NCI-H2196 (cell line): ENCODE measurements around the gene RCOR2.
"Not testable (repeated sequence)": the region's sequence is repeated elsewhere in the genome, so short reads cannot be mapped to it uniquely, and the experiment has no call there.

ENCODE experiments used
- DNase-seq: peaks from one replicate; lab custom pipeline; 2025; ENCODE audit not compliant: unreplicated experiment; lab: John Stamatoyannopoulos, UW

RCOR2 gene

GRCh38 chr11:63916837-63917691 lies at the start of gene RCOR2:
Gene RCOR2 (minus strand): TSS chr11:63917164. CDS start chr11:63916456, 708 bp downstream.
- peak; percentile 81 for DNase-seq

DNA sequence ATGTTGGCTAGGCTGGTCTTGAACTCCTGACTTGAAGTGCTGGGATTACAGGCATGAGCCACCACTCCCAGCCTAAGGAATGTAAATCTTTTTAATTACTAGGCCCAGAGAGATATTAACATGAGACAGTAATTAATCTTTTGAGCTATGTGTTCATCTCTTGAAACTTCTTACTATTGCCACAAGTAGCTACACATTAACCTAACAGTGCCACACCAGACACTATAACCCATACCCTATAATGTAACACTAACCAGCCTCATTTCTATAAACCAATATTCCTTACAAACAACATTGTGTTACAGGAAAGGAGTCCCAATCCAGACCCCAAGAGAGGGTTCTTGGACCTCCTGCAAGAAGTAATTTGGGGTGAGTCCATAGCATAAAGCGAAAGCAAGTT lies 49.5 kb upstream of the RCOR2 start:
- DNase-seq: no peak

GRCh38 chr11:63963895-63964294 lies 46.9 kb upstream of the RCOR2 start:
- not testable (repeated sequence) for DNase-seq

DNA sequence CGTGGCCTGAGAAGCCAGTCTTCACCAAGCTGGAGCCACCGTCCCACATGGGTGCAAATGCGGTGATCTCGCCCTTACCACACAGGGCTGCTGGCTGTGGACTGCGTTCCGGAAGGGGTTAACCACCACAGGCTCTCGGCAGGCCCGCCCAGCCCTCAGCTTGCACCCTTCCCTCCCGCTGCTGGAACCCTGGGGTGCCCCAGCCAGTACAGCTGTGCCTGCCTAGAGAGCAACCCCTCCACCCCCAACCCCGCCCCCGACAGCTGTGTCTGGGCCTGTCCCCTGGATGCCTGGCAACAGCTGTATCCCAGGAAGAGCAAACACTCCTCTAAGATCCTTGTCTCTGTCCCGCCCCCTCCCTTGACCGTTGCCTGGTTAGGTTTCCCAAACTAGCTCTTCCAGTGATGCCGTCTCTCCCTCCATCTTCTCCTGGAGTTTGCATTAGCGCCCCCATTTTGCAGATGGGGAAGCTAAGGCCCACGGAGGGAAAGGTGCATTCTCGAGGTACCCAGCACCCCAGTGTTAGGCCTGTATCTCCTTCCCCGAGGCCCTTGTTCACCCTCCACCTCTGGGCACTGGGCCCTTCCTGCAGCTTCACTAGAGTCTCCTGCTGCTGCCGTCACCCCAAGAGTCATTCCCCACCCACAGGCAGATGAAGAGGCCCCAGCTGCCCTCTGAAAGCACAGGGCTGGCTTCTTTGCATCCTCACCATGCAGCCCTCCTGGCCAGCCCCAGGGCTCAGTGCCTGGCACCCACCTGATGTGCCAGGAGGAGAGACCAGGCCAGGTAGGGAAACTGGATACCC lies 44.8 kb upstream of the RCOR2 start:
- peak; percentile 85 for DNase-seq

DNA sequence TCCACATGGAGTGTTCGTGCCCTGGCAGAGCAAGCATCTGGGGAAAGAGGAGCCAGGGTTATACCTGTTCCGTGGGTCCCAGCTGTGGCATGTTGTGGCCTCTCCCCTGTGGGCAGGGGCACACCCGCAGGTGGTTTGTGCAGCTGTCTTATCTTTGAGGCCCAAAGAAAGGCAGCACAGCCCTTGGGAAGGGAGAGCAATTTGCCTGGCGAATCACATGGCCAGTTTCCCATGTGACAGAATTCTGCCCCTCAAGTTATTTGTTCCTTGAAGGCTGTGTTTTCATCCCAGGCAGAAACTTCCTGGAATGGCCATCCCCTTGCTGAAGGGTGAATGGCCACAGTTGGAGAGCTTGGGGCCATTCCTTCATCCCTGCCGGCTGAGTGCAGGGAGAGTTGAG lies 41.0 kb upstream of the RCOR2 start:
- DNase-seq: no peak

DNA sequence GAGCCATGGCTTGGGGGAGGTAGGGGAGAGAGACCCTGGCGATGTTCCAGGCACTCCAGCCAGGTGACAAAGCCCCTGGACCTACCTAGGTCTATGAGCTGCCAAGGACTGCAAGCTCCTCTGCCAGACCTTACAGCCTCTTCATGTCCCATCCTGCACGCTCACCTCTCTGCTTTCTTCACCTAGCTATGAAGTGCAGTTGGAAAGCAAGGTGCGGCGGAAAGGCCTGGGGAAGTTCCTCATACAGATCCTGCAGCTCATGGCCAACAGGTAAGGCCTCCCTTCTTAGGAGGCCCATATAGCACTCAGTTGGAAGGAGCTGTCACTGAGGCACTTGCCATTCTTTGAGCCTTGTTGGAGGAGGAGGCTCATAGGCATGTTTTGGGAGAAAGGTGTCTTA lies 35.6 kb upstream of the RCOR2 start:
- DNase-seq: no peak

- no peak for DNase-seq
These were observed 35.0 kb upstream of the RCOR2 start for GRCh38 chr11:63951779-63952536.

DNA sequence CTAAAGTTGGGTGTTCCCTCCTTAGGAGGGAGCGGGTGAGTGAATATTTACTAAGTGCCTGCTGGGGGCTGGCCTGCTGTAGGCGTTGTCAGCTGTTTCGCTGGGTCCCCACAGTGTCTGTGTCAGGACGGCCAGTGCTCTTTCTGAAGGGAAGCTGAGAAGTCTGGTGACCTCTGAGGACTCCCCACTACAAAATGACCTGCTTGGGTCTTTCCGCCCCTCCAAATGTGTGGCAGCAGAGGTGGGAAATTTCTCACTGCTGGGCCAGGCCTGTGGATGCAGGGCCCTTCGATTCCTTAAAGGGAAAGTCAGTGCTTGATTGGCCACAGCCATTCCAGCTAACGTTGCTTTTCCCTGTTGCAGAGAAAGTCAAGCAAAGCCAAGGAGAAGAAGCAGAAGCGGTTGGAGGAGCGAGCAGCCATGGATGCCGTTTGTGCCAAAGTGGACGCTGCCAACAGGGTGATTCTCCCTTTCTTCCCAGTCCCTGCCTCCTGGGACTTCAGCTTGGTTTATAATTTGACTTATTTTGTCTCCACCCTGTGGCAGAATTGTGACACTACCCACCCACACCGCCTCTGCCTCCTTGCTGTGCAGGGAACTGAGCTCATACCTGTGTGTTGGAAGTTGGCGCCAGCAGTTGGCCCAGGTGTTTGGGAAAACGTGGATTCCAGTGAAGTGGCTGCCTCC lies 28.7 kb upstream of the RCOR2 start:
- DNase-seq: peak; percentile 80

DNA sequence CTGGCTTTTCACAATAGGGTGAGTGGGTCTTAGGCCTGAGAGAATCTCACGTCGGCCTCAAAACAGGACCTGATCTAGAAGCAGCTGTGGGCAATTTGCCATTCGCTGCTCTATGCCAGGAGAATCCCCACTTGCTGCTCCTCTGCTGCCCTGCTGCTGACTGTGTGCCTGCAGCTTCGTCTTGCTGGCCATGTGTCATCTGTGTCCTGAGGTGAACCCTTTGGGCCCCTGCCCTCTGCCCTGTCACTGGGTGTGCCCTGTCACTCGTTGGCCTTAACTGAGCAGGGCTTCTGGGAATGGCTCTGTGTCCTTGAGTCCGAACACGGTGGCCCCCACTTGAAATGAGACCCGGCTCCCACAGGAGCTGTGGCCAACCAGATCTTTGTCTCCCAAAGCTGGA lies 28.0 kb upstream of the RCOR2 start:
- no peak for DNase-seq

DNA sequence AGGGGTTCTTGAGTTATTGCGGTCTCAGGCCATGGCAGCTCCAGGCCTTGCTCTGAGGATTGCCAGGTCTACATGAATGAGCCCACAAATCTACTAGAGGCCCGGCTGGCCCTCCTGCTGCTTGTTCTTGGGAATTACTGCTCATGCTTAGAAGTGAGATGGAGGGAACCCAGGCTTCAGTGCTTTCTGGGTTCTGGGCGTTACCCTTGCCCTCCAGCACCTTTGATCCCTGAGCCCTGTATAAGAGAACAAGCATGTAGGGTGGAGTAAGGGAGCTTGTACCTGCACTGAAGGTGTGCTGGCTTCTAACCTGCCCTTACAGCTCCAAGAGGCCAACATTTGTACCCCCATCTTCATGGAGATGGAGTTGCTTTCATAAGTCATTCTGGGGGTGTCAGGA lies 25.8 kb upstream of the RCOR2 start:
- DNase-seq: no peak

- DNase-seq: no peak
These were observed 24.9 kb upstream of the RCOR2 start for GRCh38 chr11:63941901-63942300.

DNA sequence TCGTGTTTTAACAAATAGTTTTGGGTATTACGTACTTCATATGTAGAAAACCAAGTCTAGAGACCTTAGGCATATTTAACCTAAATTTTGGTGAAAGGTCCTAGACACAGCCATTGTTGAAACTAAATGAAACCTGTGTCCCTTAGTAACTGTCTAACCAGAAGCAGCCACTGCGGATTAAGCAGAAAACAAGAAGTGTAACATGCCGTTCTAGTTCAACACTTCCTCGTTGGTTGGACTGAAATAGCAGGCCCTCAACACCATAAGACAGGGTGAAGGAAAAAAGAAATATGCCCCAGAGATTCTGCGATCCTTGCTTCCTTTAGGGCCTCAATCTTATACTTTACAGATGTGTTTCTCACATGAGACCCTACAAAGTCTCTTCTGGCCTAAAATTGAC lies 23.8 kb upstream of the RCOR2 start:
- no peak for DNase-seq

- no peak for DNase-seq
These were observed 22.5 kb upstream of the RCOR2 start for GRCh38 chr11:63939397-63939891.

- DNase-seq: peak; percentile 99
These were observed 21.8 kb upstream of the RCOR2 start, which contains the start of gene NAA40 for GRCh38 chr11:63938479-63939396. Gene NAA40 (plus strand): TSS chr11:63939002. CDS start chr11:63939097, 95 bp downstream.

DNA sequence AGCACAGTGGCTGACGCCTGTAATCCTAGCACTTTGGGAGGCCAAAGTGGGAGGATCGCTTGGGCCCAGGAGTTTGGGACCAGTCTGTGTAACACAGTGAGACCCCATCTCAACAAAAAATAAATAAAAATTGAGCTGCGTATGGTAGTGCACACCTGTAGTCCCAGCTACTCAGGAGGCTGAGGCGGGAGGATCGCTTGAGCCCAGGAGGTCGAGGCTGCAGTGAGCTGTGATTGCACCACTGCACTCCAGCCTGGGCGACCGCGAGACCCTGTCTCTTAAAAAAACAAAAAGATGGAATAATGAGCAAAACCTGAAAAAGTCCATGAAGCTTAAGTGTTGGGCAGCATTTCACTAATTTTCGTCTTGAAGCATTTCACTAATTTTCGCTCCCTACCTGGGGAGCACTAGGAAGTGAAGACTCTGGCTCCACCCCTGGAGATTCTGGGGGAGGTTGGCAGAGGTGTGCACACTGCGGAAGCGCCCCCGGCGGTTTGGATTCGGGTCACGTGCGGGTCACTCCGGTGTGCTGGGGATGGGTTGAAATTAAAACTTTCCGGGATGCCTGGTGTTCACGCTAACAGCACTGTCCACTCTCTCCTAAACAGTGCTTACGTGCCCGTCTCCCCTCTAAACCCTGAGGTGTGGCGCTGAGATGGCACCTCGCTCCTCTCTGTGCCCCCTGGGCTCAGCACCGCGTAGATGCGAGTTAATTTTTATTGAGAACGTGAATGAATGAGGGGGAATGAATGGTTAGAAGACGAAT lies 20.9 kb upstream of the RCOR2 start:
- peak; percentile 61 for DNase-seq

- no peak for DNase-seq
These were observed 16.5 kb upstream of the RCOR2 start for GRCh38 chr11:63933459-63933858.

GRCh38 chr11:63931876-63932275 lies 14.9 kb upstream of the RCOR2 start:
- DNase-seq: no peak

- DNase-seq: no peak
These were observed 14.1 kb upstream of the RCOR2 start for GRCh38 chr11:63931045-63931444.

DNA sequence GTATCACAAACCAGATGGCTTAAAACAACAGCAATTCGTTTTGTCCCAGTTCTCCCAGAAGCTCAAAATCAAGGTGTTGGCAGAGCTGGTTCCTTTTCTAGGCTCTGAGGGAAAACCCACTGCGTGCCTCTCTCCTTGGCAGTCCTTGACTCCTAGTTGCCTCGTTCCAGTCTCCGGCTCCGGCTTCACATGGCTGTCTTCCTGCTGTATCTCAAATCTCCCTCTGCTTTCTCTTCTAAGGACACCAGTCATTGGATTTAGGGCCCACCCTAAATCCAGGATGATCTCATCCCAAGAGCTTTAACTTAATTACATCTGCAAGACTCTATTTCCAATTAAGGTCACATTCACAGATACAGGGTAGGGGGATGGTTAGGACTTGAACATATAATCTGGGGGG lies 12.7 kb upstream of the RCOR2 start:
- DNase-seq: no peak
